SH-SY5Y (cell line): ENCODE data around the gene ITGB6.

Experiments
- GATA2 ChIP-seq: IDR thresholded peaks from 2 replicates; pipeline ENCODE4 v1.6.1; 2011; ENCODE audit warnings: mild to moderate bottlenecking, low read depth, low read length
- GATA3 ChIP-seq: IDR thresholded peaks from 2 replicates; pipeline ENCODE4 v1.6.1; 2011; ENCODE audit warnings: low read depth, mild to moderate bottlenecking, low read length, moderate library complexity

DNA sequence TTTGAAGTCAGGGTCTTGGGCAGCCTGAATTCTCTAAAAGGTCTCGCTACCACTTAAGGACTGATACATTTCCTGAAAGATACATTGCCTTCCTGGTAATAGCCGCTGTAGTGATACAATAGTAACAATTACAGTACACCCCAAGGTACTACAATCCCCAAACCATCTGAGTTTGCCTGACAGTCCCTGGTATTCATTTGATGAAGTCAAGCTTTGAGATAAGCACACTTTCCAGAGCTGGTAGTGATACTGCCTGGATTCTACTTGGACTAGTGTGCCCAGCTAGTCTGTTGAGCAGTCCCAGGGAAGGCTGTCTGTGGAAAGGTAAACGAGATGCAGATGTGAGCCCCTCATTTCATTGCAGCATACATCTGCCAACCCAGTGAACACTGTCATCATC is 24.4 kb upstream of the ITGB6 start:
- TF ChIP-seq GATA2 (peak; percentile 70), GATA3 (peak; percentile 51)
